Measurements from ENCODE around the gene CNN3.
"Not testable (repeated sequence)": the region's sequence is repeated elsewhere in the genome, so short reads cannot be mapped to it uniquely, and the experiment has no call there.

CNN3 gene

DNA sequence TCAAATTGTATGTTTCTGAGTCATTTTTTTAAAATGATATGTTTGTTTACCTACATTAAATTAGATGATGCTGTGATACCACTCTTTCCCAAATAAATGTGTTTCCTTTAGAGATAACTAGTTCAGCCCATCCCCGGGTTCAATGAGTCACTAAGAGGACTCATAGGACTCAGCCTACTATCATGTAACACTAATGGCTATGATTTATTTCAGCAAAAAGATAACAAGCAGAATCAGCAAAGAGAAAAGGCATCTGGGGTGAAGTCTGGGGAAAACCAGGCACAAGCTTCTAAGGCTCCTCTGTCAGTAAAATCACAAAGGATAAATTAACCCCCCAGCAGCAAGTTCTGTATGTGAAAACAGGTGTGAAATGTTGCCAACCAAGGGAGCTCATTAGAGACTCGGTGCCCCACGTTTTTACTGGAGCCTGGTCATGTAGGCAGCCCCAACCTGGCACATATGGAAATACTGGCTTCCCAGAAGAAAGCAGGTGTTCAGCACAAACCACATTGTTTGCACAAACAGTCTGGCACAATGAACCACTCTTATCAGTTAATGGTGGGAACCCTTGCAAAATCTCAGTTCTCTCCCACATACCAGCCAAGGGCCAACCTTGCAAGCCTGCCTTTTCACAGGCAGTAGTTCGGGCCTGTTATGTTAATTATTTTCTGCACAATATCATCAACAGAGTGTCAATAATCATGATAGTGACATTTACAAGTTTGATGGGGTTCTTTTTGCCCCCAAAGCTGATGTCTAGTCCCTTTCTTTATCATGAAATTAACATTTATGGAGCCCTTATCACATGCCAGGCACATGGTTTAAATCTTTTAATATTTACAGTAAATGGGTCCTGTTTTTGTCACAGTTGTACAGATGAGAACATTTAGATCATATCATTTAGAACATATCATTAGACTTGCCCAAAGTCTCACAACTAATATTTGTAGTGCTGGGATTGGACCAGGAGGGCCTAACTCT lies 23.1 kb upstream of the CNN3 start:
- DNase-seq, result no peak

DNA sequence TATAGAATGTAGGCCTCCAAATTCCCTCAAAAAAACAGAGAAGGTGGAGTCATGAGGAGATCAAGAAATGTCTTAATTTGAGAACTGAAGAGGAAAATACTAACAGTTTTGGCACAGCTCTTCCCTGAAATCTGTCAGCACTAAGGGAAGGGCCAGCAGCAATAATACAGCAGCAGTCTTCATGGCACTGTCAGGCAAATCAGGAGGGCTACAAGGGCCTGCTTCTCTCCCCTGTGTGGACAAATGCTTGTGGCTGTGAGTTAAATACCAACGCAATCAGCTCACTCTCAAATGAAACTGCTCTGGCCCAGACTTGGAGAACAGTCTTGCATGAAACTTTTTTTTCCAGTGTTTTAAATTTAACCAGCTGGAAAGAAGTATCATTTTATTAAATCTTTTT lies 20.5 kb upstream of the CNN3 start:
- DNase-seq, result no peak

DNA sequence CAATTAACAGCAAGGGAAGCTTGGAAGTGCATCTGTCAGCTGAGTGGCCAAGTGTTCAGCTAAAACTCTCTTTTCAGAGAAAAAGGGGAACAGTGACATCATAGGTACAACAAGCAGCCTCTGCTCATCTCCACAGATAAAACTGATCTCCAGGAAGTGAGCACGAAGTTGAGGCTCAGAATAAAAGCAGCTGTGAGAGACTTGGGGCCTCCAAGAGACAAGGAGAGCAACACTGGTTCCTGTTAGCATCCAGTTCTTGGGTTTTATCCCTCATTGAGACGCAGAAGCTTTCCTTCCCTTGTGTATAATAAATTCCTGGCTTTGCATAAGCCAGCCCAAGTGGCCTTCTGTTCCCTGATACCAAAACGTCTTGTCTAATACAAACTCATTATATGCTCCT lies 20.0 kb upstream of the CNN3 start:
- DNase-seq, result no peak

DNA sequence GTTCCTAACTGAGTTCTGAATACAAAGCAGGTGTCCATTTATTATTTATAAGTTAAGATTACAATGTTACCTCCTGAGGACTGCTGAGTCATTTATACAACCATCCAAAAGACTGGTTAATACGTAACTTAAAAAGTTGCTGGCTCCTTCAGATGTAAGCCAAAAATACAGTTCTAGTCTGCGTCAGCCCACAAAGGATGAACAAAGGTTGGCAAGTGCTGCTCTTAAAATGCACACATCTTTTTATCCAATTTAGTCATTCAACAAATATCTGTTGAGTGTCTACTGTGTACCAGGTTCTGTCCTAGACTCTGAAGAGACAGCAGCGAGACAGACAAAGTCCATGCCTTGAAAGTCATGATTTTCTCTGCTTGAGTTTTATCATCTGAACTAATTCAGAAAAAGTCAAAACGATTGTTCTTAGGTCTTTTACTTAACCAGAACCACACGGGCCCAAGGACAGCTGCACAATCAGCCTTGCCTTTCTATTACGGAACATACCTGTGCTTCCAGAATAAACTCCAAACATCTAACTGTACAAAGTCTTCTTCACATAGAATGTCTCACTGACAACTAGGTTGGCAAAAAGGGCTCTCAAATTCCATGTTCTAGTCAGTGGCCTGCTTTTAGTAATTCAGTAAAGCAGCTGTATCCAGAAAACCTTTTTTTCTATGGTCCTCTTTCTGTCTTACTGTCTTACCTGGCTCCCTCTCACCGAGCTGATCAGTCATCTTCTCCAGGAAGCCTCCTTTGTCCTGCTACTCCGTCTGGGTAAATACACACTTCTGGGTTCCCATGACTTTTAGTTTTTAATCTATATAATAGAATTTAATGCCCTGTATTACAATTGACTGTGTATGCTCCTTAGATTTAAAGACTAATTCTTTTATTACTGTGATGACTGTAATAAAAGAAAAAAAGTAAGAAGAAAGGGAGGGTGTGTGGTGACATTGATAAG lies 15.5 kb upstream of the CNN3 start:
- no peak for DNase-seq

DNA sequence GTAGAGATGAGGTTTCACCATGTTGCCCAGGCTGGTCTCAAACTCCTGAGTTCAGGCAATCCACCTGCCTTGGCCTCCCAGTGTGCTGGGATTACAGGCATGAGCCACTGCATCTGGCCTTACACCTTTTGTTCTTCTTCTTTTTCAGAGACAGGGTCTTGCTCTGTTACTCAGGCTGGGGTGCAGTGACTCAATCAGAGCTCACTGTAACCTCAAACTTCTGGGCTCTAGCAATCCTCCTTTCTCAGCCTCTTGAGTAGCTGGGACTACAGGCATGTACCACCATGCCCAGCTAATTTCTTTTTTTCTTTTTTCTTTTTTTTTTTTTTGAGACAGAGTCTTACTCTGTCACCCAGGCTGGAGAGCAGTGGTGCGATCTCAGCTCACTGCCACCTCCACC lies 14.6 kb upstream of the CNN3 start:
- not testable (repeated sequence) for DNase-seq

DNA sequence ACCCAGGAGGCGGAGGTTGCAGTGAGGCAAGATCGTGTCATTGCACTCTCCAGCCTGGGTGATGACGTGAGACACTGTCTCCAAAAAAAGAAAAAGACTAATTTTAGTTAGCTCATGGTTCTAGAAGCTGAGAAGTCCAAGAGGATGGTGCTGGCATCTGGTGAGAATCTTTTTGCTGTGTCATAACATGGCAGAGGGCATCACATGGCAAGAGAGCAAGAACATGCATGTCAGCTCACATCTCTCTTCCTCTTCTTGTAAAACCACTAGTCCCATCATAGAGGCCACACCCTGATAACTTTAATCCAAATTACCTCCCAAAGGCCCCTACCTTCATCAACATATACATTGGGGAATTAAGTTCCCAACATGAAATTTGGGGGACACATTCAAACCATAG lies 13.8 kb upstream of the CNN3 start:
- DNase-seq, result no peak

DNA sequence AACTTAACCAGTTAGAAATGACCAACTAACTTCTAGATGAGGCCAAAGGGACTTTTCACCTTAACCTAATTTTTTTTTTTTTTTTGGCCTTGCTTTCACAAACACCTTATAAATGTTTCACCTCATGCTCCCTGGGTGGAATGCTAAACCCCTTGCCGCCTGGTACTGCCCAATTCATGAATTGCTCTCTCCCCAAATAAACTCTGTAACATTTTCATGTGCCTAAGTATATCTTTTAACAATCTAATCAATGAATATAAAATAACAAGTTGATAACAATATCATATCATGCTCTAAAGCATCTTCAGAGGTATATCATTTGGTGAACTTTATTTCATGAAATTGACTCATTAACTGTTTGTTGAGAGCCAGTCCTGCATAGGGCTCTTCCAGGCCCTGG lies 10.9 kb upstream of the CNN3 start:
- no peak for DNase-seq

DNA sequence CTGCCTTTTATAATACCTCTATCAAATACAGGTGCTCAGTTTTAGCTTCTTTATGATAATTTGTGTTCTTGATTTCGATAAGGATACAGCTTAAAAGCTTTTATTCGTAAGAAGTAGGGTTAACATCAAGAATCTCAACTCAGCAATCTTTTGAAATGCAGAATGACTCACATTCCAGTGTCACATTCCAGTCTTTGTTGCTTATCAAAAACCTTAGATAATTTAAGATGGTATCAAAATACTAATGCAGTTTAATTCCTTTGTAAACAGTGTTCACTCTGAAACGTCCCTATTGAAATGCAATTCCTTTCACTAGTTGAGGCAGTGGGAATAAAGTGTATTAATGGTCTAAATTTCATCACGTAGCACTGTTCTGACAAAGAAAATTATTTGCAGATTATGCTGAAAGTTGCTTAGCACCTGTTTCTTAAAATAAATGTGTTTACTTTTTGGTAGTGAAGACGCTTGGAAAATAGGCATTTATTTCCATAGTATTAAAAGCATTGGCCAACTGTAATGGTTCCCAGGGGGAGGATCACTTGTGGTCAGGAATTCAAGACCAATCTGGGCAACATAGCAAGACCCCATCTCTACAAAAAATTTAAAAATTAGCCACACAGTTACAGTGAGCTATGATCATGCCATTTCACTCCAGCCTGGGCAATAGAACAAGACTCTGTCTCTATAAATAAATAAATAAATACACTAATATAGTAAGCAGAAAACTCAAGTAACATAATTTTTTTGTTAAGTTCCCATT lies 10.1 kb upstream of the CNN3 start:
- no peak for DNase-seq

DNA sequence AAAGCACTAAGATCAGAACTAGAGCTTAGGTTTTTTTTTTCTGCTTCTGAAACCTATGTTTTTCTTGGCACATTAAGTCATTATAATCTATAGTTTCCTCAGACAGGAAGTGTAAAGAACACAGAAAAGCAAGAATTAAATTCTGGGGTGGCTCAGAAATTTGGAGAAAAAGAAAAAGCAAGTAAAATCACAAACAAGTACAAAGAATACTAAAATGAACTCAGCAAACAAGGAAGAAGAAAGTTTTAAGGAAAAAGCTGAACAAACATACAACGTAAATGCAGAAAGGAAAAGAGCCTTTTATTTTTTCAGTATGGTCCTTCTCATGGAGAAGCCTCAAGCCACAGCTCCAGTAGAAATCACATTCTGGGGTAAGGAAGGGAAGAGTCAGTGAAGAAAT lies 8.6 kb upstream of the CNN3 start:
- no peak for DNase-seq

DNA sequence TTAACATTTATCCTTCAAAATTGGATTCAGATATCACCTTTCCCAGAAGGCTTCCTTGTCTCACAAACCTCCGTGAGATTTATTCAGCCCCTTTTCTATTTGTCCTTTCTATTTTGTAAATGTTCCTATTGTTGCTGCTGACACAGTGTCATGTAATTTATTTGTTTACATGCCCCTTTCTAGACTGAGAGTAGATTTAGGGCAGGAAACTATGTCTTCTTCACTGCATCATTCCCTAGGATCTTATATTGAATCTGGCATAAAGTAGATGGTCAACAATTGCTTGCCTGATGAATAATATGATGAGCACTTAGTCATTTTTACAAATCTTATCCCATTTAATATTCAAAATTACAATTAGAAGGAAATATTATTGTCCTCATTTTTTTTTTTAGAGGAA lies 8.1 kb upstream of the CNN3 start:
- DNase-seq, result no peak

DNA sequence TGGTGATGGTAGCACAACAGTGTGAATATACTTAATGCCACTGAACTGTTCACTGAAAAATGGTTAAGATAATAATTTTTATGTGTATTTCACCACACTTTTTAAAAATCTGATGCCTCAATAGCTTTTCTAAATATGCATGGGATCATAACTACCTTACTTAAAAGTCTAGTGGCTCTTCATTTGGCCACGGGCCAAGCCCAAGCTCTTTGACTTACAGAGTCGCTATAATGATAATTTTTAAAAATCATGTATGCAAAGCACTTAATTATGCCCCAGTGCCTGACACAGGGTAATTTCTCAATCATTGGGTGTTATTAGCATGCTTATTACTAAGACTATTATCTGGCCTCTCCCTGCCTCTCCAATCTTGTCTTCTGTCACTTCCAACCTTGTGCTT lies 7.6 kb upstream of the CNN3 start:
- DNase-seq, result no peak

DNA sequence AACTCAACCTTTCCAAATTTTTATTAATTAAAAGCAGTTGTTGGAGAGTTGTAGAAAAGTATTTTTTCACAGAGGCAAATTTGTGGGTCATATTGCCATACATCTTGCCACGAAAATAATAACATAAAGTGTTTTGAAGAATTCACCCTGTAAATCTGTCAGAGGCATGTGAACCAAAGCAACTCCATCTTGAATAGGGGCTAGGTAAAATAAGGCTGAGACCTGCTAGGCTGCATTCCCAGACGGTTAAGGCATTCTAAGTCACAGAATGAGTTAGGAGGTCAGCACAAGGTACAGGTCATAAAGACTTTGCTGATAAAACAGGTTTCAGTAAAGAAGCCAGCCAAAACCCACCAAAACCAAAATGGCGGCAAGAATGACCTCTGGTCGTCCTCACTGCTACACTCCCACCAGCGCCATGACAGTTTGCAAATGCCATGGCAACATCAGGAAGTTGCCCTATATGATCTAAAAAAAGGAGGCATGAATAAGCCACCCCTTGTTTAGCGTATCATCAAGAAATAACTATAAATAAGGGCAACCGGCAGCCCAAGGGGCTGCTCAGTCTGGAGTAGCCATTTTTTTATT lies 4.4 kb upstream of the CNN3 start:
- no peak for DNase-seq

DNA sequence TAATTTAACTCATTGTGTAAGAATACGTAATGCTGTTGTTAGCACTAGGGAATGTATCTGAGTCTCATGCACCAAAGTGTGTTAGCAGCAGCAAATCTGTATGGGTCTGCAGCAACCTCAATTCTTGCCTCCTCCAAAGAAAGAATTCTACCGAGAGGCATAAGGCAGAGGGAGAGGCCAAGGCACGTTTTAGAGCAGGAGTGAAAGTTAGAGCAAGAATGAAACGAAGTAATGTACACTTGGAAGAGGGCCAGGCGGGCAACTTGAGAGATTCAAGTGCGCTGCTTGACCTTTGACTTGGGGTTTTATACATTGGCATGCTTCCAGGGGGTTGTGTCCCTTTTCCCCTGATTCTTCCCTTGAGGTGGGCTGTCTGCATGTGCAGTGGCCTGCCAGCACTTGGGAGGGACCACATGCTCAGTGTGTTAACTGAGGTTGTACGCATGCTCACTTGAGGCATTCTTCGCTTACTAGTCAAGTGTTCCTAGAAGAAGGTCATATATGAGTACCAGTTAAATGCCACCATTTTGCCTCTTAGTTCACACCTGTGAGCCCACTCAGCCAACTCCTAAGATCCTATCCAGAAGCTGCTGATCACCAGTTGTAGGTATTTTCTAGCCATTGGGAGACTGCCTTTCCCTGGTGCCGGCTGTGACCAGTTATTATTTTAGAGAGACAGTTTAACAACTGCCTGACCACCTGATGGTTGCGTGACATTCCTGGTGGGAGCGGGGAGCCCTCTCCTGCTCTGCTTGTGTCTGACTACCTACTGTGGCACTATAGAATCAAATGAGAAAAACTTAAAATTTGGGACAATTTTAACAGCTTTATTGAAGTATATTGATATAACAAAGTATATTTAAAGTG lies 2.7 kb upstream of the CNN3 start:
- DNase-seq, result no peak

DNA sequence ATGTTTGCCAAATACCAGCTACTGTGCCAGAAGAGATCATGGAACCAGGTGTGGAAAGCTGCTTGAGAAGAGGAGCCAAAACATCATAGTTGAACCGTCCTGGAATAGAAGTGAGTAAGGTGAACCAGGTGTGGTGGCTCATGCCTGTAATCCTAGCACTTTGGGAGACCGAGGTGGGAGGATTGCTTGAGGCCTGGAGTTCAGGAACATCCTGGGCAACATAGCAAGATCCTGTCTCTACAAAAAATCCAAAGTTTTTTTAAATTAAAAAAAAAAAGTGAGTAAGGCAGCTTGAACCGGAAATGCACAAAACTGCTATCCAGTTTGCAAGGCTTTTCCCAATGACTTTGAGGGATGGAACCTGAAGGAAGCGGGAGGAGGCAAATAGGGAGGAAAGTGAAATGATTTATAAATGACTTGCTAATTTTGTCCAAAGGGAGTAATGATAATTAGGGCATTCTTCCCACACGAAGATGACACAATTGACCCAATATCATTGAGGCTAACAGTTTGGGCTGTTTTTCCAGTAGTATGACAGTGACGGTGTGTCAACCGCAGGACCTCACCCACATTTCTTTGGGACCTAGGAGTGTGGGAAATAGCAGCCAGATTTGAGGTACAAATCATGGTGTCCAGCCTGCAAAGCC lies 1.5 kb upstream of the CNN3 start:
- no peak for DNase-seq

DNA sequence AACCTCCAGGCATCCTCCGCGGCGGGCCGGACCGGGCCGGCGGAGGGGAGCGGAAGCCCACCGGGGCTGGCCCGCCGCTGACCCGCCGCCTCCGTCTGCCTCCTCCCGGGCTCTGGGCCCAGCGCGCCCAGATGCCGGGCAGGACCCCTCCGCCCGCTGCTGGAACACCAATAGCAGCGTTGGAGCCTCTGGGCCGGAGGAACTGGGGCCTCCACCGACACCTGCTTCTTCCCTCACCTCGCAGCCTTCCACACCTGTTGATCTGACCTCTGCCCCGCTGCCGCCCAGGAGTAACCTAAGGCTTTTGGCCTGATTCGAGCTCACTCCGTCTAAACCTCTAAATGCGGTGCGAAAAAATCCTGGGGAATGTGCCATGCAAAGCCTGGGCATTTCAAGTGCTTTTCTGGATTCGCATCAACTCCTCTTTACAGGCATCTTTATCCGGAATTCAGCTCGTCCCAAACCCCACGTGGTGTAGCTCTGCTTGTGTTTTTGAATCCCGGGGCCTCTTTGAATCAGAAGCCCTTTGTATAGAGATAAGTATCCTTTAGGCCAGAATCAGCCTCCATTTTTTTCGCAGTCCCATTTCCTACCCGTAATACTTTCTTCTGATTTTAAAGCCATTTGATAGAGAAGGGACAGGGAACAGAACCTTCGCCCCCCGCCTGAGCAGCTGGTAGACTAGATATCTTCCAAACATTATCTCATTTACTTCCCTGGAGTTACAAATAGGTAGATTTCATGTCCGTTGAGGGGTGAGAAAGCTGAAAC lies 680 bp upstream of the CNN3 start:
- no peak for DNase-seq

DNA sequence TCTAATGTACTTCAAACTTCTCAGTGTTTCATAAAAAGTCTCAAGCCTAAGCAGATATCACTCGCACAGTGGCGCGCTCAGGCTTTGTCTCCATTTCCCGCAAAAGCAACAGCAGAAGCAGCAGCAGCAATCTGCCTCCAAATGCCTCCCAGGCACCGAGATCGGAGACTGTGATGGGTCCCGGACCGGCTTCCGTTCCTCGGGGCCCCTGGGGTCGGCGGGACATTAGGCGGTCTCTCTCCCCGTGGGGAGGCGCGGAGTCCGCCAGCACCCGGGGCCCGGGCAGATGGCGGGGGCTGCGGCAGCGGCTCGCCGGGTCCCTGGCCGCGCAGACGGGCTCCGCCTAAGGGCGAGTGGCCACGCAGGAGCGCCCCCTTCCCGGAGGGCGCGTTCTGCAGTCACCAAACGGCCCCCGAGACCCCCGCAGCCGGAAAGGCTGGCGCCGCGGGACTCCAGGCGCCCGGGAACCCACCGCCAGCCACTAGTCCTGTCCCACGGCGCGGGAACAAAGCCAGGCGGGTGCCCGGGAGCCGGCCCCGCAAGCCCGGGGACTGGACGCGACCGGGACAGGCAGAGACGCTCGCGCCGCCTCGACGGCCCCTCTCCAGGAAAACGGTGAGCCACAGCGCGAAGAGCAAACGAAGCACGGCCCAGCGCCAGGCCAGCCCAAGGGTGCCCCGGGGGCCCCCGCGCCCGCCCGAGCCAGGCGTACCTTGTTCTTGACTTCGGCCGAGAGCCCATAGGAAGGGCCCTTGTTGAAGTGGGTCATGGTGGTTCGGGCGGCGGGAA lies 590 bp downstream of the CNN3 start:
- DNase-seq, result no peak

DNA sequence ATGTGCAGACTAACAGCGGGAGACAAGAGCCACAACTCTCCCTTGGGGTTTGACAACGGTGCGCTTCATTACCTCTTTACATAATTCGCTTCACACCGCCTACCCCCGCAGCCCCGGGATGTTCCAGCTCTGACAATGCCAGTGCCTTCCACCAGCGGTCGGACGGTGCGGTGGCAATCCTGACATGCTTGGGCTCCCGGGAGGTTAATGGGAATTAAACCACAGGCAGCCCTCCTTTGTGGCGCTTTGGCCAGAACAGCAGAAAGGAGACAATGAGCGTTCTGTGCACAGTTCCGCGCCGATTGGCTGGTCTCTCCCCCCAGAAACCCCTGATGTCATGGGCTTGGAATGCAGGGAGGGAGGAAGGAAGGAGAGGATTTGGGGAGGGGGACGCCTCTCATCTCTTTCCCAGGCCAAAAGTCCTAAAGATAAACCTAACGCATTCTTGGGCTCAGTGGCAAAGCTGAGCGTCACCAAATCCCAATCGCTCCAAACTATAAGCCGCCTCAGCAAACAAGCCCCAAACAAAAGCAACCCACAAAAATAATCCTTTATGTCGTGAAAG lies 1.3 kb downstream of the CNN3 start:
- no peak for DNase-seq

DNA sequence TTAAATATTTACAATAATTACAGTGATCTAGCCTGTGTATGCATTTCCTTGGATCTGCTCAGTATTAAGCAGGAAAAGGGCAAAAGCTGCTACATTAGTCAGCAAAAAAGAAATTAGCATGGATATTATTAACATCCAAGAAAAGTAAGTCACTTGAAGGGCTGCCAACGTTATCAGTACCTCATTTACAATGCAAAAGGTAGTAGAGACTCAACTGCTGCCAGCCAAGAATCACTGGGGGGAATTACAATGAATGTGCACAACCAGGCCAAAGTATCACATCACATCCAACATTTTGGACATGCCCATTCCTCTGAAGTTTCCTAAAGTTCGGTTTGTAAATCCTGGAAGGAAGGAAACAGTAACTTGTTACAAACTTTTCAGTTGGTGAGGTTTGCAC lies 1.9 kb downstream of the CNN3 start:
- DNase-seq, result no peak

DNA sequence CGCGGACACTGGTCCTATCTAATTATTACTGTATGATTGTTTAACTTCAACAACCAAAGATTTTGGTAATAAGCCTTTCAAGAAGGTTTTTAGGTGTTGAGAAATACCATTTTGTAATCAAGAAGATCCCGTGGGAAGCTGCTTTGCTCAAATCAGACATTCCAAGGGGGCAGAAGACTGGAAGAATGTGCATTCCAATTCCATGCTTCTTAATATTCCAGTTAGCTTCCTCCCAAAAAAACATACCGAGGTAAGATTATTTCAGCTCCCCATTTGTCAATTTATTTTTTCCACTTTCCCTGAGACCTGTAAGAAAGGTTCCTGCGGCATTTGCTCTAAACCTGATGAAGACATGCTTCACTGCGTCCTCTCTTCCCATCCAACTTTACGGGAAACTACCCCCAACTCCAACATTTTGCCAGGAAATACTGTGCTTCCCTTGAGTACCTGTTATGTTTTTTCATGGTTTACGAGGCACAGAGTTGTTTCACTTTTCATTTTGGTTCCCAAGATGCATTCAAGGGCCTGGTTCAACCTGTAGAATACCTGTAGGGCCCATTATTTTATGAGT lies 4.1 kb downstream of the CNN3 start:
- no peak for DNase-seq

Measured in suppressor macrophage treated with lipopolysaccharide for 4 hours (primary cell).